Measurements from ENCODE around the gene GPR21. TPM values are rescaled to one million over a fixed set of nuclear protein-coding genes. Genes with fewer than 3 reads are reported as not detected.

GPR21 gene
- polyA plus RNA-seq (2013, experiment 1 of 2; ENCODE audit: insufficient read length): not detected
- polyA plus RNA-seq (2013, experiment 2 of 2; ENCODE audit: insufficient read length): 0.43 TPM

GRCh38 chr9:123033352-123033751, at the start of gene GPR21:
Gene GPR21 (plus strand): TSS chr9:123033667. CDS start chr9:123034567, 900 bp downstream.
- no peak for DNase-seq

- no peak for DNase-seq
These were observed 47.5 kb upstream of the GPR21 start for GRCh38 chr9:122986010-122986409.

DNA sequence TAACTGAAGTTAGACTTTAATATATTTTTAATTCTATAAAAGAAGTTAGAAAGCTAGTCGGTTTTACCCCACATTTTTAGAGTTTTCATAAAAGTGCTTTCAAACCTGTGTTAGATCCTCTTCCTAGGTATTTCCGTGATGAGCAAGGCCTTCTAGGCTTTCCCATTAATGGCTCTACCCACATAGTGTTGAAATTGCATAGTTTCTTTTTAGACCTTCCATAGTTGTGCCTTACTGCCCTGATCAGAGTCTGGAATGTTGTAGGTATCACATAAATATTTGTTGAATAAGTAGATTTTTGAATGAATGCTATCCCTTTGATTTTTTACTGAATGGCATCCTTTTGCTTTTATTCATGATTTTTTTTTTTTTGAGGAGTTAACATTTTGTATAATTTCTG, 45.3 kb upstream of the GPR21 start:
- DNase-seq: no peak

DNA sequence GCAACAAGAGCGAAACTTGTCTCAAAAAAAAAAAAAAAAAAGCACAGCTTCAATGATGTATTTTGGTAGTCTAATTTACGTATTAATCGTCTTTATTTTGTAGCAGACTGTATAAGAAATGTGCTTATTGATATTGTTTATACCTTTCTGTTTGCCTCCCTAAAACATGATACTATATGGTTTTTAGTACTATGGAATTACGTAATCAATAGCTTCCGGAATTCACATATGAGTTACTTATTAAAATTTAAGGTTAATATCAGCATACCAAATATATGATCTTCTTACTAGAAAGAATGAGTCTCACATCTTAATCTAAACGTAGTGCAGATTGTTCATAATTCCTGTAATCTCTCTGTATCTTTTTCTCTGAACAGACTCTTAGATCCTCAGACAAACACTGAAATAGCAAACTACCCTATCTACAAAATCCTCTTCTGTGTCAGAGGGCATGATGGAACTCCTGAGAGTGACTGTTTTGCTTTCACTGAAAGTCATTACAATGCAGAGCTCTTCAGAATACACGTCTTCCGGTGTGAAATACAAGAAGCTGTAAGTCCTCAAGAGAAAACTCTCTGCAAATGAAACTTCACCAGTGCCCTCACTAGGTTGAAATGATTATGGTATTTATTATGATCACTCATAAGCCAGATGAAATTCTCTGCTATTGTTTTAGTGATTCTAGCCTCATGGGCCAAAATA, 44.4 kb upstream of the GPR21 start:
- DNase-seq: no peak

- DNase-seq: peak; percentile 92
These were observed 42.1 kb upstream of the GPR21 start for GRCh38 chr9:122991370-122991830.

- DNase-seq: no peak
These were observed 36.9 kb upstream of the GPR21 start for GRCh38 chr9:122996586-122996985.

- no peak for DNase-seq
These were observed 35.0 kb upstream of the GPR21 start for GRCh38 chr9:122998448-122998847.

DNA sequence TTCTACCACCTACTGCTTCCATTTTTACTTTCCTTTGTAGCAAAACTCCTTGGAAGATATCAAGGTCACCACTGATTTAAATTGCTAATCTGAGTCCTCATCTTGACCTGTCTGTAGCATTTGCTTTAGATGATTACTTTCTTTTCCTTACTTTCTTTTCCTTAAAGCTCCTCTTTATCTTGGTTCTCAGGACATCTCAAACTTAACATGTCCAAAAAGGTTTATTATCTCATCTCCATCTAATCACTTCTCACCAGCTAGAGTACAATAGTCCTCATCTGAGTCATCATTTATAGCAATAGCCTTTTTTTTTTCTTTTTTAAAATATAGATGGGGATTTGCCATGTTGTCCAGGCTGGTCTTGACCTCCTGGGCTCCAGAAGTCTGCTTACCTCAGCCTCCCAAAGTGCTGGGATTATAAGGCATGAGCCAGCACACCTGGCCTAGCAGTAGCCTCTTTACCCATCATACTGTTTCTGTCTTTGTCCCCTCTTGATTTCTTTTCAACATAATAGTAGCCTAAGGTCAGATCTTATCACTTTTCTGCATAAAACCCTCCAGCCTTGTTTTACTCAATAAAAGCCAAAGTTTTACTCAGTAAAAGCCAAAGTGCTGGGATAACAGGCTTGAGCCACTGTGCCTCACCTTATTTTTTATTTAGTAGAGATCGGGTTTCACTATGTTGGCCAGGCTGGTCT, 32.9 kb upstream of the GPR21 start:
- DNase-seq: no peak

DNA sequence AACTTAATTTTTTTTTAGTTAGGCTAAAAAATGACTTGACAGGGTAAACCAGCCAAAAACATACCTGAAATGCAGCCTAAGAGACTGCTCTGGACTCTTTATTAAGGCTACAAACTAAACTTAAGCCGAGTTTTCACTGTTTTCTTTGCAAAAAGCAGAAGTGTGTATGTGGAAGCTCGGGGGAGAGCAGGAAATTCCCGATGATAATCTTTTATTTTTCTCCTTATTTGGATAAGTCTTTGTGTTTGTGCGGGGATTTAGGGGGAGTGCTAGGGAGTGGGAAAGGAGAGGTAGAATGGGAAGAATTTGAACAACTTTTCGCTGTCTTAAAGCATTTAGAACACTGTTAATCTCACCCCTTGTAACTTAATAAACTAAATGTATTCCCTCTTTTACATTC, 30.7 kb upstream of the GPR21 start:
- DNase-seq: peak; percentile 57

GRCh38 chr9:123003466-123003865, 30.0 kb upstream of the GPR21 start:
- peak; percentile 46 for DNase-seq

GRCh38 chr9:123005964-123006363, 27.5 kb upstream of the GPR21 start:
- DNase-seq: no peak

GRCh38 chr9:123007269-123007668, 26.2 kb upstream of the GPR21 start:
- DNase-seq: no peak

DNA sequence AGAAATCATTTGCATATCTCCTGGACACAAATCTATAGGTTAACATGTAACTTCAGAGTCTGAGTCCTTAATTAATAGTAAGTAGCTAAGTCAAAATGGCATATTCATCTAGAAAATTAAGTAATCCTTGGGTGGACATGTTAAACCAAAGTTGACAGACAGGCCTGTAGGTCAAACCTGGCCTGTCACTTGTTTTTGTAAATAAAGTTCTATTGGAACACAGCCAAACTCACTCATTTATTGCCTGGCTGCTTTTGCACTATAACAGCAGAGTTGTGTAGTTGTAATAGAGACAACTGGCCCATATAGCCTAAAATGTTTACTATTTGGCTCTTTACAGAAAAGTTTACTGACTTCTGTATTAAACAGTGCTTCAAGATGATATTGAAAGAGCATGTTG, 24.6 kb upstream of the GPR21 start:
- DNase-seq: no peak

DNA sequence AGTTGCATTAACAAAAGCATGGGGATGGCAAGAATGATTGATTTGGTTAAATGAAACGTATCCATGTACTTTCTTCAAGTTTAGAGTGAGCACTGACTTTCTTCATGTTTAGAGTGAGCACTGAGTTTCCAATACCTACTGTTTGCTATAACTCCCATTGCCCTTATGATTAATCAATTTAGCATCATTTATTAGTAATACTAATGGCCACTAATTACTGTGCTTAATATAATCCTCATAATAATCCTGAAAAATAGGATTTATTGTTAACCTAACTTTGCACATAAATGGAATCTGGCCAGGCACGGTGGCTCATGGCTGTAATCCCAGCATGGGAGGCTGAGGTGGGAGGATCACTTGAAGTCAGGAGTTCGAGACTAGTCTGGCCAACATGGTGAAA, 22.1 kb upstream of the GPR21 start:
- DNase-seq: no peak

GRCh38 chr9:123011878-123012528, 21.5 kb upstream of the GPR21 start:
- DNase-seq: no peak

- no peak for DNase-seq
These were observed 16.8 kb upstream of the GPR21 start for GRCh38 chr9:123016631-123017030.

- DNase-seq: peak; percentile 25
These were observed 12.7 kb upstream of the GPR21 start for GRCh38 chr9:123020796-123021195.

DNA sequence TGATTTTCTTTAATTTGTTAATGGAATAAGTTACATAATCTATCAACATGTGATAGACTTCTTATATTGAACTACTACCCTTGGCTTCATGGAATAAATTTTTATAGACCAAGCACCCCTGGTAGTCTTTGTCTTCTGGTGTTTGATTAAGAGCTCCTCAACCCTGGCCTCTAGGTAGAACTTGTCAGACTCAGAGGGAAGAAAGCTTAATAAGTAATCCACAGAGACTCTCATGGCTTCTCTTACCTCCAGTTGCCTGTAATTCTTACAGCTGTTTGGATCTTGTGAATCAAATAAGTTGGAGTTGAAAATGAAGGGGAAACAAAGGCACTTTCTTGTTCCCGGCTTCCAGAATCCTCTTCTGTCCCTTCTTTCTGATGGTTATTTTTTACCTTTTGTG, 7.0 kb upstream of the GPR21 start:
- no peak for DNase-seq

DNA sequence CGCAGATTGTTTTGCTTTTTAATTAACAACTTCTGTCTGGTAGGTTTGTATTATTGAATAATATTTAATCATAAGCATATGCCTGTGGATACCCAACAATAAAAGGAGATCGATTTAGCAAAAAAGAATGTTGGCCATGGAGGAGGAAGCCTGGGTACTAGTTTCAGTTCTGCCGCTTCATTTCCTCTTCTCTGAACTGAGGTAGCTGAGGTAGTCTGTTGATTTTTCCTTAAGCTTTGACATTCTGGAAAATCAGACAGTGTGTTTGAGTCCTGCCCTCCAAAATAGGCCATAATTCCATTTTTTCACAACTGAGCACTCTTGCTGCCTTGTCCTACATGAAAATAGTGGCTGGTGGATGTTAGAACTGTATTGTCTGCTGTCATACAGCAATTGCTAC, 6.0 kb upstream of the GPR21 start:
- DNase-seq: no peak

GRCh38 chr9:123028136-123028535, 5.3 kb upstream of the GPR21 start:
- no peak for DNase-seq

DNA sequence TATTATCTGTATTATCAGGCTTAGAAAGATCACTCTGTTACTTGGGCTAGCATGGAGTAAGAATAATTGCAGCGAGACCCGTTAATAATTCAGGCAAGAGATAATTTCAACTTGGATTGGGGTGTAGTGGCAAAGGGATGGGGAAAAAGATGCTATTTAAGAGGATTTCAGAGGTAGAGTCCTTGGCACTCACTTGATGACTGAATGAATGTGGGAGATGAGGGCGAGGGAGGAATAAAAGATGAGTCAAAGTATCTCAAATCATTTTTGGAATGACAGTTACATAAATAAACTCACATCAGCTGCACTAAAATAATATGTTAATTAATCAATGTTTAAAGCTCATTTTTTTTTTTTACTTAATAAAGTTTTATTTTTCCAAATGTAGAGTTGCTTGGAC, 4.5 kb upstream of the GPR21 start:
- DNase-seq: no peak

GRCh38 chr9:123031963-123032362, 1.5 kb upstream of the GPR21 start:
- DNase-seq: no peak

GRCh38 chr9:123033864-123034601, 566 bp downstream of the GPR21 start:
- peak; percentile 42 for DNase-seq

Measured in fibroblast of skin of abdomen (primary cell).